IPS DF 4.7 (cell line): ENCODE results near the gene TCF7L2.

Experiments
- DNase-seq: peaks from one replicate; pipeline ENCODE4 v3.0.0-alpha.2; 2013; ENCODE audit warnings: low spot score; ENCODE audit errors: extremely low read depth

Gene TCF7L2

GRCh38 chr10:113020838-113021237, 70.8 kb downstream of the TCF7L2 start:
- no peak for DNase-seq

DNA sequence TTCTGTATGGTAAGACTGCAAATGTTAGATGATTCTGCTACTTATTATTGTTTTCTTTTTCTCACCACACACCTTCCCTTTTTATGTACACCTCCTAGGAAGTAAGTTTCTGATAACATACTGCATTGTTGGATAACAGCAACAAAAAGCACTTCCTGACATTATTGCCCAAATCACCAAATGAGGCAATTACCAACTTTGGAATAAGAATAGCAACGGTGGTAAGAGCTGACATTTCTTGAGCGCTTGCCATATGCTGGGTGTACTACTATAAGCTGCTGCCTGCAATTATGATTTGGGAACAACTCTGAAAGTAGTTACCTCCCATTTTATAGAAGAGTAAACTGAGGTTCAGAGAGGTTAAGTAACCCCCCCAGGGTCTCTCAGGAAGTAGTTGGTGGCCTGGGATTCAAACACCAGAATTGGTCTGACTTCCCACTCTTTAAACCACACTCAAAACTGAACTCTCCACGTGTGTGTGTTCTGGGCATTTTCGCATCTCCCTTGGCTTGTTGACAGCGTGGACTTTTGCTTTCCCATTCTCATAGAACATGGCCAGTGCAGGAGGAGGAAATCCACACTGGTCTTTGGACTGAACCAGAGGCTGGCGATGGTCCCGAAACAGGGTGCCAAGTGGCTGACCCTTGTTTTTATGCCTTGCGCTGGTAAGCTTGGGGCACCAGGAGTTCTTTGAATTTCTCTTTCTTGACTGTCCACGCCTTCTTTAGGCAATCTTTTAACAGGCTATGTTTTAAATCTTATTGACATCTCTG, 71.4 kb downstream of the TCF7L2 start:
- no peak for DNase-seq

DNA sequence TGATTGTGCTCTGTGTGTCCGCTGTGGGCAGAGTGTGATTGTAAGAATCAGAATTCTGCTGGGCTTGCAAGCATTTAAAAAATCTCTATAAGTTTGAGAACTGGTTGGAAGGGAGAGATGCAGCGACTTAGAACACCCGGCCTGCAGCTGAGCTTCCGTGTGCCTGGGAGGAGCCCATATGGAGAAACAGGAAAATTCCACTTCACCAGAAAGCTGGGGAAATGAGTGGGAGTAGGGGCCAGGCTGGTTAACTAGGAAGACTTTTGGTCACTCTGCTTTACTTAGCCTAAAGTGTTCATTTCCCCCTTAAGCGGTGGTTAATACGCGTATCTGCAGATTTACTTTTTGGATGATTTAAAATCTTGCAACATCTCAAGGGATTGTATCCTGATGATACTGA, 72.2 kb downstream of the TCF7L2 start:
- no peak for DNase-seq

DNA sequence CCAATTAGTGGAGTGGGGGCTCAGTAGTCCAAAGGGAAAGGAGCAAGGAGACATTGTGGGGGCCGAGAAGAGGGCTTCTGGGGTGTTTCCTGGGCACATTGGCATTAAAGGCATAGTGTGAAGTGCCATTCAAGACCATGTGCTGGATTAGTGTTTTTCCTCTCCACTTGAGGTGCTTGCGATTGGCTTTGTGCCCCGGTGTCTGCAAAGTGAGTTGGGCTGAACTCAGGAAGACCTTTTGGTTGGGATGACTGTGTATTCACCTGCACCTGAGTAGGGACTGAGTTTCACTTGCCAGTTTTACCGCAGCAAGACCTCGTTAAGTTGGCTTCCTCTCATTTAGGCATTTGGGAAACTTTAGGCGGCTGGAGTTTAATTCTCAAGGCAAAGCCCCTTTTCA, 73.0 kb downstream of the TCF7L2 start:
- no peak for DNase-seq

GRCh38 chr10:113024930-113025329, 74.9 kb downstream of the TCF7L2 start:
- DNase-seq, result no peak

DNA sequence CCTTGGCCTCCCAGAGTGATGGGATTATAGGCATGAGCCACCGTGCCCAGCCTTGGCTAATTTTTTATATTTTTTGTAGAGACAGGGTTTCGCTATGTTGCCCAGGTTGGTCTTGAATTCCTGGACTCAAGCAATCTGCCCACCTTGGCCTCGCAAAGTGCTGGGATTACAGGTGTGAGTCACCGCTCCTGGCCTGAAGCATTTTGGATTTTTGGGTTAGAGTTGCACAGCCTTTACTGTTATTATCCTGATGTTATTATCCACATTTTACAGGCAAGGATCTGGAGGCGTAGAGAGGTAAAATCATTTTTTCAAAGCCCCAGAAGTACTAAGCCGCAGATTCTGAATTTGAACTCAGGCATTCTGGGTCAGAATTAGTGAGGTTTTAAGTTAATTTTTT, 75.4 kb downstream of the TCF7L2 start:
- no peak for DNase-seq

DNA sequence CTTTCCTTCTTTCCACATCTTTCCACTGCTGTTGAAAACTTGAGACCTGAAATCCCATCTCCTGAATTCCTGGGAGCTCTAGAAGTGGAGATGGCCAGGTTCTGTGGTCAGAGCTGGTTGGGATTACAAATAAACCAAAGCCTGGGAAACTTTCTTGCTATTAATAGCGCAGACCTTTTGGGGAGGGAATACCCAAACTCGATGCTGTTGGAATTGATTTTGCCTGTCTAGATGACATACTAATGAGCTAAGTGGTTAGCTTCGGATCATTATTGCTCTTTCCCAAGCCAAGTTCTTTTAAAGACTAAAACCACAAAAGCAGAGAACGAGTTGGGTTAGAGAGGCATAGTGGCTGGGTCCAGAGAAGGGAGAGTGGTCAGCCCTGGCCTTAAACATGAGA, 76.6 kb downstream of the TCF7L2 start:
- DNase-seq, result no peak

DNA sequence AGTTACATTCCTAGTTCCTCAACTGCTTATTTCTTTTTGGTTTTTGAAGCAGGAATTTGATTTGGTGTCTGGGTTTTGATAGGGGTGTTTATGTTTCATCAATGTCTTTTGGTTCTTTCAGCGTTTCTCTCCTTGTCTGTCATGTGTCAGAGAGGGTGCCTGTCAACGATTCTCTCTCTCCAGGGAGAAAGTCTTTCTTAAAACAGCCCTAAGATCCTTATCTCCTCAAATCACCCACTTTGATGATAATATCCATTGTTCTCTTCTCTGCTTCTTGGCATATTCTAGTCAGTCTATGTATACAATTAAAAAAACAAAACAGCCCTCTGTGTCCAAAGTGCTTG, 77.2 kb downstream of the TCF7L2 start:
- DNase-seq, result no peak

DNA sequence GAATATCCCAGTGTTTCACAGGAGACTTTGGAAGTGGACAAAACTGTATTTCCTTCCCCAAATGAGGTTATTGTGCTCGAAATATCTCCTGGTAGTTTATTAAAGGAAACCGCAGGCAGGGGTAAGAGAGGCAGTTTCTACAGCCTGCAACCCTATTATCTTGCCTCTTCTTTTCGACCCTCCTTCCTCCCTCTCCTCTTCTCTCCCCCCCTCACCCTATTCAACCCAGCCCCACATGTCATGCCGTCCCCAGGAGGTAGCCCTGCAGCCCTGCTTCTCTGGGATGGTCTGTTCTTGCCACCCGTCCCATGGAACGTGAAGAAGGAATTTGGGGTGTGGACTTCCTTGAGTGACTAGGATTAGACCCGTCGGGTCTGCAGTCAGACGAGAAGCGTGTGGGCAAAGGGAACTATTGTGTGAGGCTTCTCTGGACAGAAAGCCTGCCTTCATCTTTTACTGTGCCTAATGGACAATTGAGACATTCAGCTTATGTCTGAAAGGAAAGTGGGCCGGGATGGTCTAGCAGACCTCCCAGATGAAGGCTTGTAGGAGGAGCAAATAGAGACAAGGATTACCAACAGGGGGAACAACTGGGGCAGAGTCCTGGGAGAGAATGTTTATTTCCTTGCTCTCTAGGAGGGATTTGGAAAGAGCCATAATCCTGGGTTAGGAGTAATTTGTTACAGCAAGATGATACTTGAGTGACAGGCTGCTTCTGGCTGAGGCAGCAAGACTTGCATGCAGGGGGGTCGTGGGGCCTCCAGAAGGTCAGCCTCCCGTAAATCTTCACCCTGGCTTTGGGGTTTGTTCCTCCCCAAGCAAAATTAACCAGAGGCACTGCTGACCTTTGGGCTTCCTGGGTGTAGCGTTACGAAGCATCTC, 77.8 kb downstream of the TCF7L2 start:
- DNase-seq, result no peak

DNA sequence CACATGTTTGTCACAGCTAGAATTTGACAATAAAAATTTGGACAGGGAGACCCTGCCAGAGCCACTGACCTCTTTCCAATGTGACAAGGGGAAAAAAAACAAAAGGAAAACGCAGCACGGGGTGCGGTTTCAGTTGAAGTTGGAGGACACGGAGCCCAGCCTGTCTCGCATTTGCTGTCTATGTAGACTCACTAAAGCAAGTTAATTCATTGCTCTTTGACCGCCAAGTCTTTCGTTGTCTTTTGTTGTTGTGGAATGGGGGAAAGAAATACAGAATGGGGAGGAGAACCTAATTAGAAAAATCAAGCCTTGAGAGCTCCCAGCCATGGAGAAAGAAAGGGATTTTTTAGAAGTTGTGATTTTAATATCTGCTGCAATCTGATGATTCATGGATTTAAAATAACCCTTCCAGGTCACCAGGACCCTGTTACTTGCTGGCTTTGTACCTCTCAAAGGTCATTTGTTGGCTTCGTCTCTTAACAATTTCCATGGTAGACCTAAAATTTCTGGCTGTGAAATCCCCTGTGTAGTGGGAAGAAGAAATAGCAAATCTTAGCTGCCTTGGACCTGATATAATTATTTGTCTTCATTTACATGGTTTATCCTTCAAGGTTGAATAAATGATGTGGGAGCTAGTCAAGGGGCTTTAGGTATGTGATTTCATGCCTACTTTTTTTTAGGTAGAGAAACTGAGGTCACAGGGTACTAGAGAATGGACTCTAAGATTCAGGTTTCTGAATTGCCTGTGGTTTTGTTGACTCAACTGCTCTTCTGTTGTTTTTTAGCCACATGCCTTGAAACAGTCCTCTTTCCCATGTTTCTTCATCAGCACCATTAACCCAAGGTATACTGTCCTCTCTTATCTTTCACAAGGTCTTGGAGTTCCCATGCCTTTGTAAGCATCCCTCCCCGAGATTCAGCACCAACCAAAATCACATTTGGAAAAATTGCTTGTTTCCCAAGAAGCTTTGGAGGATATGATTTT, 78.7 kb downstream of the TCF7L2 start:
- no peak for DNase-seq

DNA sequence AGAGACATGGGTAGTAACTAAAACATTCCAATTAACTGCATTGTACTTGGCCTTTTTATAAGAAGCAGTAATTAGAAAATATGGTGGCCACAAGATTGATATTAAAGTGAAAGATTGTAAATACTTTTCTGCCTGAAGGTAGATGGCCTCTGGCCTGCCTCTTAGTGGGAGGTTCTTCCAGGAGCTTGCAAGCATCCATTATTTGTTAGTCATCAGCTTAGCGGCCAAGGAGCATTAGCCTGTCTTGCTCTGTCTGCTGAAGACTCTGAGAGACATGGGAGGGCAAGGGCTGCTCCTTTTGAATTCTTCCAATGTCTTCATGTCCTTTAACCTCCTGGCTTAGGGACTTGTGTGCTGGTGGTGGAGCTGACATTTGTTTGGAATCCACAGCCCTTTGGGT, 80.4 kb downstream of the TCF7L2 start:
- no peak for DNase-seq

DNA sequence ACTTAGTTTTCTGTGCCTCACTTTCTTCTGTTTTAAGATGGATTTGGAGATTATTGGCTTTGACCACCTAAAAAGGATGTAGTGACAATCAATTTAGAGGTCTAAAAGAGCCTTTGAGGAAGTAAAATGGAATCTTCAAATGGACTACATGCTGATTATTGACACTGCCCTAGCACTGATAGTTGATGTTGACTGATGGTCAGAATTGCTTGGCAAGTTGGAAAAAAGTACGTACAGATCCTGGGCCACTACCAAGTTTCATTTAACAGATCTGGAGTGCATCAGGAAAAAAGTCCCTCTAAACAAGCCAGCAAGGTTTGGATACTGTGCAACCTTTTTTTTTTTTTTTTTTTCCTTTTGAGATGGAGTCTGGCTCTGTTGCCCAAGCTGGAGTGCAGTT, 81.1 kb downstream of the TCF7L2 start:
- DNase-seq, result no peak

- no peak for DNase-seq
These were observed 83.9 kb downstream of the TCF7L2 start for GRCh38 chr10:113033991-113034390.

- no peak for DNase-seq
These were observed 85.8 kb downstream of the TCF7L2 start for GRCh38 chr10:113035732-113036312.

DNA sequence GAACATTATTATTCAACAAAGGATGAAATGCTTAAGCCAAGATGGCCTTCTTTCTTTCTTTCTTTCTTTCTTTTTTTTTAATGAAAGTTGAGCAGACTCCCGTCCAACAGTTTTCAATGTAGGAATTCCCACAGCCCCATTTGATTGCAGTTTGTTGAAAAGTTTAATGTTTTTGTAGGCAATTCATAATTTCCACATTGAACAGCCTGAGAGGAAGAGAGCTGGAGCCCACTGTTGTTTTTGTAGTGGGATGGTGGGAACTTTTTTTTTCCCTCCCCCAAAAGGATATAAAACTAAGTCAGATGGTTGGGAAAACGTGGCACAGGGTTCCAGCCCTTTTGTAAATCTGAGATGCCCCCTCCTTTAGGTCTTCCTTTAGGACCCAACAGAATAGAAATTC, 86.6 kb downstream of the TCF7L2 start:
- DNase-seq, result no peak

- DNase-seq, result no peak
These were observed 87.2 kb downstream of the TCF7L2 start for GRCh38 chr10:113037218-113037617.

GRCh38 chr10:113038183-113038582, 88.1 kb downstream of the TCF7L2 start:
- DNase-seq, result no peak

GRCh38 chr10:113038985-113039384, 88.9 kb downstream of the TCF7L2 start:
- DNase-seq, result no peak

GRCh38 chr10:113041324-113041723, 91.3 kb downstream of the TCF7L2 start:
- no peak for DNase-seq

GRCh38 chr10:113041841-113042750, 92.0 kb downstream of the TCF7L2 start:
- no peak for DNase-seq
